Endometrial microvascular endothelial cells (primary cell): ENCODE data around the gene PRKCA. TPM values are rescaled to one million over a fixed set of nuclear protein-coding genes. Genes with fewer than 3 reads are reported as not detected.

Source experiments
- in situ Hi-C: cut with HindIII; loops from 2 replicates; pipeline ENCODE4 v1.10.0; 2017; ENCODE audit warnings: low sequenced_read_pairs, low pct_unique_long_range_greater_than_20kb; ENCODE audit errors: inconsistent ontology term
- total RNA-seq: library from RNA; depleted of rRNA; stranded (reverse); fragments of >200 nt; gene quantifications from one replicate; pipeline ENCODE4 v1.2.3, GENCODE V29; 2015; ENCODE audit errors: inconsistent ontology term

PRKCA gene
- total RNA-seq, 1 donor from 2014 or later = 21.7 TPM

DNA sequence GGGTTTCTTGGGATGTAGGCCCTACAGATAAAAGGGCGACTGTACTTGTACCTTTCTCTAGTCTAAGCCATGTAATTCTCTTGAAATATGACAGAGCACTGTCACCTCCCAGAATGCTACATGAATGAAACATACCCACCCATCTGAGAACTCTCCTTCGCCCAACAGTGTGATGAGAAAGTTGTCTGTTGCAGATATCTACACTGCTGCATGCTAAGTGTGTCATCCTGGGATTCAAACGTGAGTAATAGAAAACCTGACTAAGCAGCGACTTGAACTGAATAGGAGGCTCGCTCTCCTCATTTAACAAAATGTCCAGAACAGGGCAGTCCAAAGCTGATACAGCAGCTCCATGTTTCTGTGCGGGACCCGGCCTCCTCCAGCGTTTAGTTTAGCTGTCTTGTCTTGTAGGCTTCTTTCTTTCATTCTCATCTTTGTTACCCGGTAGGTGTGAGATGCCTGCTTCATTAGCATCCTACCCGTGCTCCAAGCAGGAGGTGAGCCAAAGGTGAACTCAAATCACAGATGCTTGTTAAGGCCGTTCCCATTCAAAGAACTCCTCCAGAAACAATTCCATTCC is 211.9 kb downstream of the PRKCA start:
- in situ Hi-C loops = no loop called here

DNA sequence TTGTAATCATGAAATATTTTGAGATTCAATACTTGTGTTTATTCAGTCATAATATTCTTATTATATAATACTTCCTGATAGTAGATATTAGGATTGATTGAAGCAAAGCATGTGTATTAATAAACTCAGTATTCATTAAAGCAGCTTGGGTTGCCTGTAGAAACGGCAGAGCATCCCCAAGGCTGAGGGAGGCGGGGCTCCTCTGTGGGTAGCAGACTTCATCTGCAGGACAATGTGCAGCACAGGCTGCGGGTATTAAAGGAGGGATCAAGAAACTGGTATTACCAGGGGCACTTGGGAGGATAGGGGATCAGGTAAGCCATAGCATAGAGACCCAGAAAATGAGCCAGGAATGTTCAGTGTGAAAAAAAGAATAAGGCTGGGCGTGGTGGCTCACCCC is 213.6 kb downstream of the PRKCA start:
- in situ Hi-C loops = no loop called here

DNA sequence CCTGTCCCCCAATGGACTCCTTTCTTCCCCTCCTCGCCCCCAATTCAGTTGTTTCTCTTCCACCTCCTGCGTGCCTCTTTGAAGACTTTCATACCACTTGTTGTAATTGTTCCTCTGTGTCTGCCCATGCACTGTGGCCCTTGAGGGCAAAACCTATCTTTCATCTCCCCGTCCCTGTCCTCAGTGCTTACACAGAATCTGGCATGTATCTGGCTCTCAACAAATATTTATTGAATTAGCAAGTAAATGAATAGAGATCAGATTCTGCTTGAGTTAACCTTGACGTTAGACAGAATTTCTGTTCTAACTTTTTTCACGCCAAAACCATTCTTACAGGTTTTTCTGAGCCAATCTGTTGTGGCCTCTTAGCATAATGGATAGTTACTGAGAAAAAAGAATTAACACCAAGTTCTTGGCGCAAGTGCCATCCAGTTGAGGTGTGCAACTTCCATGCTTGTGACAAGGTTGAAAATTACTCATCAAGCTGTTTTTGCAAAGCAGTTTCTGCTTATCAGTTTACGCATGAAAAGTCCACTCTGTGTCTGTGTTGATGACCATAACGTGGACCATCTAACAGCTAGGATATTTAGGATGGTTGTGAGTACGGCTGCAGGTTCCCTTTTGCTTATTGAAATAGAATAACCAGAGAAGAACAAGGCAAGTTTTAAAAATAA is 215.1 kb downstream of the PRKCA start:
- in situ Hi-C loops = no loop called here

DNA sequence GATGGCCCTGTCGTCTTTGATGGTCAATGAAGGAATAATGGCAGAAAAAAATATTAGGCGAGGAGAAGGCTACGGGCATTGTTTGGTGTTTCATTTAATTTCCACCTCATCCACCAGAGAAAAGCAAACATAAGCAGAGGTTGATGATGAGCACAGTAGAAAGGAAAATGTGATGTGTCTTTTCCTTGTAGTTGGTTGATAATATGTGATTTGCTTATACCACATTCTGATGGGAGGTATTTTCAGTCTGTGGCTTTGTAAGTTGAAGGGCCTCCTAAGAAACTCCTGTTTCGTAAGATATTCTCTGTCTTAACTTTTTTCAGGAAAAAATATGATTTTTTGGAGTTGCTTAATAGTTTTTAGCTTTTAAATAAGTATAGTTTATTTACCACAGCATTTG is 215.7 kb downstream of the PRKCA start:
- in situ Hi-C loops = no loop called here

DNA sequence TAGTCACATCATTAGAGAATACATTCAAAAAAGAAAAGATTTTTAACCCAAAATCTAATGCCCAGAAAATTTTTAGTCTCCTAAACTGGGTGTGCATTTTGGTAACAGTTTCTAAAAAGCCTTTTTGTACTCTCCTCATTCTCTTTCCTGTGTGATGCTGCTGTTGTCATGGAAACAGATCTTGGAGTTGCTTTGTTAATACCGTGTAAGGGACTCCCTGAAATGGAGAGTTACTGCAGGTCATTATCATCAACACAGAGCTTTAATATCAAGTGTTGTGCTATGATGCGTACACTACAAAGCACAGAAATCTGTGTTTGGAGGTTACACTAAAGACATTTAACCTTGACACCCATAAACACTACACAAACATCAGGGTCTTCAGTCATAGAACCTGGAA is 216.3 kb downstream of the PRKCA start:
- in situ Hi-C loops = no loop called here

DNA sequence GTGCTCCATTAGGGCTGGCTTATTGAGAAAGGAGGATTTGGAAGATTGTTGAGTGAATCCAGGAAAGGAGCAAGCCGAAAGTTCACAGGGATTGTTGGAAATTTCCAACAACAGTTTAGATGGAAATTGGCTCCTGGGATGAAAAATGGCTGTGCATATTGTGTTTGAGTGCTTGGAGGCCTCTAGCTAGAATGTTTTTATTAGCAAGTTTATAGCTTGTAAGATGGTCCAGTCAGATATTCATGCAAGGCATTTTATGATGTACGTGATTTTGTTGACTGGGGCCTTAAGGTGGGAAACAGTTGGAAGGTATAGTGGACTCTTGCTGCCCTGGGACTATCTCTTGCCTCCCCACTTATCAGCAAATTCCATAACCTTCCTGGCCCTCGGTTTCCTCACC is 216.7 kb downstream of the PRKCA start:
- in situ Hi-C loops = no loop called here

DNA sequence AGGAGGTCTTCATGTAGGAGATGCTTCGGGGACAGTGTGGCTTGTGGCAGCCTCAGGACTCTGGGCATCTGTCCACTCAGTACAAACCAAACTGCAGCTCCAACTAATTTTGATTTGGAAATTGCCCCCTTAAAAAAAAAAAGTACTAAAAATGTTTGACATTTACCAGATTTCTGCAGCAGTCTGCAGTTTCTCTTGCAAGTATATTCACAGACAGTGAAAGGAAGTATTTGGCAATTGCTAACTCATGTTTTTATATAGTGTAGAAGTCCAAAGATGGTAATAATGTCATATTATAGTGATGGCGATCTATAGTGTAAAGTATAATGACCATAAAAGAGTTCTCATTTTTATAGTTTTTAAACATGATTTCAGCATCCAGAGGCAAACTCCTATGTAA is 218.6 kb downstream of the PRKCA start:
- in situ Hi-C loops = no loop called here

DNA sequence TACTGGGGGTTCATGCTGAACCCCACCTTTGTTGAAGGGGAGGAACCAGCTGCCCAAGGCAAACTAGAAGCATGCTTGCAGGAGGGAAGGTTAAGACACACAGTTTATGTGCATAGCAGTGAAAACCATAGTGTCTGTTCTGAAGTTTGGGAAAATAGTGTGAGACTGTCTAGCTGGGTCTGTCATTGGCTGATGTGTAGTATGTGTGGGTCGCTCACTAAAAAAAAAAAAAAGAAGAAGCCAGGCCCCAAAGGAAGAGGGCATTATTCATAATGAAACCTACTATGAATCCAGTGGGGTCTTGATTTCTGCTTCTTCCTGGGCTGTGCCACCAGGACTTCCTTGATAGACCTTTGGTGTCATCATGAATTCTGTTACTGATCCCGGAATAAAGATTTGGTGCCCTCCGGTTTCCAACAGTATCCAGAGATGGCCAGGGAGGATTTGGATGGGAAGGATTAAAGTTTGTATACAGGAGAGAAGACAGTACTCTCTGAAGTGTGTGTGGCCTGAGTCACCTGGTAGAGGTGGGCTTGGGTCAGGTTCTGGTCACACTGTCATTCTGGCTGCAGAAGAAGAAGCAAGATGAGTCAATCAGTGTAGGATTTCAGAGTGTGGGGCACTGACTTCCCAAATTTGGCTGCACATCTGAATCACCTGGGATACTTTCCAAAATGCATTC is 220.3 kb downstream of the PRKCA start:
- in situ Hi-C loops = no loop called here

DNA sequence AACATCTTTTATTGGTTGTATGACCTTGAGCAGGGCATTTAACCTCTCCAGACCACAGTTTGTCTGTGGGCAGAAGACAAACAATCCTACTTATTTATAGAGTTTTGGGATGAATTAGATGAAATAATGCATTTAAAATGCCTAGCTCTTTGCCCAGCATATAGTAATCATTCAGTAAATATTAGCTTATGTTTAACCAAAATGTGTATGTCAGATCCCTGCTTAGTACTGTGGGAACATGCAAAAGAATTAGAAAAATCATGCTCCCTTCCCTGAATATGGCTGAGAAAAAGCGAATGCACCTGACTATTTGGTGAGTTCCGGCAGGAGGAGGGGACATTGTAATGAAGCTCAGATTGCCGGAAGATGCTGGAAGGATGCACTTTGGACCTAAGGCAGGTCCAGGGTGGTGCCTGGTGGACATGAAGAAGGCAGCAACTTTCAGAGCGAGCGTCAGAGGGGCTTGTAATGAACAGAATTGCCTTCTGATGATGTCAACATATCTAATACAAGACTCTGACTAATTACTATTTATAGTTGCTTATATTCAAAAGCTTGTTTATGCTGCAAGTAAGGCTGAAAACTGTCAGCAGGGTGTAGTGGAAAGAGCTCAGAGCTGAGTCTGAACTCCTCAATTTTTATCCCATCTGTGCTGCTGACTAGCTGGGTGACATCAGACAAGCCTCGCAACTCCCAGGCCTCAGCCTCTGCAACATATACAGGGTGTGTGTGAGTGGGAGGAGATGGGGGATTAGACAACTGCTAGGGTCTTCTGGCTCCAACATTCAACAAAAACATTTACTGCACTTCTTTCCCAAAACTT is 221.2 kb downstream of the PRKCA start:
- in situ Hi-C loops = no loop called here

DNA sequence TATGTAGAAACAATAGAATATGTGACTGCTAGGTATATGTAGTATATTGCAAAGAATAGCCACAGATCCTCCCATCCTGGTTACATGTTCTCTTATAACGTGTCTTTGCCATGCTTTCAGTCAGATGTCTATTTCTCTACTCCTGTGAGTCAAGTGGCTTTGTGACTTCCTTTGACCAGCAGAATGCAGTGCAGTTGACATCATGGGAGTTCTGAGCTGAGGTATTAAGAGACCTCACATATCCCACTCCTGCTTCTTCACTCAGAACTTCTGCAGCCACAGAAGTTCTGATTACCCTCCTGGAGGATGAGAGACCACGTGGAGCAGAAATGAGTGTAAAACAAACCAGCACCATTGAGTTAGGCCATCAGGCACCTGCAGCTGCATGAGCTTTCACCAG is 222.5 kb downstream of the PRKCA start:
- in situ Hi-C loops = no loop called here

DNA sequence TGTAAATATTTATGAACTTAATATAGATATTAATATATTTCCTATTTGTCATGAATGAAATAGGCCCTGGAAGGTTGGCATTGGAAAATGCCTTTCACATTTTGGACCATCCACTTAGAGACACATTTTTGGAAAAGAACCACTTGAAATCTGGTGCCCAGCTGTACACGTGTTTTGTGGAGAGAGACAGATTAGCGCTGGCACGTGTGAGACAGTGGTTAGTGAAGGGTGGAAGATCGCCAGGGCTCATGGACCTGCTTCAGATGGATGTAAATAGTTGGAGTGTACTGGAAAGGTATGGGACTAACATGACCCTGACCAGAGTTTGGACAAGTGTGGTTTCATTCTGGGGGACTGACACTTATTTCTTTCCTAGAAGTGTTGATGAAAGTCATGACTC is 222.9 kb downstream of the PRKCA start:
- in situ Hi-C loops = no loop called here

DNA sequence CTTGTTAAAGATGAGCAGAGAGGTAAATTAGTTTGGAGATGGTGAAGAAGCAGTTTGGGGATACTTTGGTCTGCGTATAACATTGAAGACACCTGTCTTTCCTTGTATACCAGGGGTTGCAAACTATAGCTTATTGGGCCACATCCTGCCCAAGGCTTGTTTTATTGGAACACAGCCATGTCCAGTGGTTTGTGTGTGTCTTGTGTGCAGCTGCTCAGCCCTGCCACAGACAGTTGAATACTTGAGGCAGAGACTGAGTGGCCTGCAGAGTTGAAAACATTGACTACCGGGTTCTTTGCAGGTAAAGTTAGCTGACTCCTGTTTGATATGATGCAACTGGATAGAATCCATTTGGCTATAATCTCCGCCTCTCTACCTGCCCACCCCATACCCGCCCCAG is 224.4 kb downstream of the PRKCA start:
- in situ Hi-C loops = no loop called here

DNA sequence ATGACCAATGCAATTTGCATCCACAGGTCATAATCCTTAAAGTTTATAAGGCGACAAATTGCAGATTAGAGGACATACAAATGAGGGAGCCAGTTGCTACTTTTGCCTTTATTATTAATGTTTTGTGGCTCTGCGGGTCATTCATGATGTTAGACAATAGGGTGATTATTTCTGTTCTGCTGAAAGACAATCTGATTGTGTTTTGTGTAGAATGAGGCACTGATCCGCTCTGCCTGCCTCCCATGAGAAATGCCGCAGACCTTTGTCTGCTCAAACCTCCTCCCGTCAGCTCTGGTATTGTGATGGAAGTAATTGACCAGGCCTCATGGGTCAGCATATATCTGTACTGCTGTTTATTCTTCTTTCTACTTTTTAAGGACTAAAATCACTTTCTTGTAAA is 224.9 kb downstream of the PRKCA start:
- in situ Hi-C loops = no loop called here

DNA sequence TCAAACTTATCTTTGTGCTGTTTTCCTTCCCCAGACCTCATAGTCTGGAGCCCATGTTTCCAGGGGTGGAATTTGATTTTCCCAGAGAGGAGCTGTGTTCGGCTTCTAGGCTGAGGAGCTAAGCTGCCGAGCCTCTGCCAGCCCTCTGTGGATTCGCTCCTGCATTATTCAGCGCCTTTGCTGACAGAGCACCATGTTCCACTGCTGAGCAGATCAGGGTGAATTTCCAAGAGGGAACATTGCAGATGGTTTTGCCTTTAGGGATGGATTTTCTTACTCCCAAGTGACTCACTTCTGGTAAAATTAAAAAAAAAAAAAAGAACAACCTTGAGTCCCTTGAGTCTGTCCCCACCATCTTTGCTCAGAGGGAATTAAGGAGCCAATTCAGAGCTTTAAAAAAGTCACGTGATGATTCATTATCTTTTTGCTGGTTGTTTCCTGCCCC is 229.5 kb downstream of the PRKCA start:
- in situ Hi-C loops = no loop called here

DNA sequence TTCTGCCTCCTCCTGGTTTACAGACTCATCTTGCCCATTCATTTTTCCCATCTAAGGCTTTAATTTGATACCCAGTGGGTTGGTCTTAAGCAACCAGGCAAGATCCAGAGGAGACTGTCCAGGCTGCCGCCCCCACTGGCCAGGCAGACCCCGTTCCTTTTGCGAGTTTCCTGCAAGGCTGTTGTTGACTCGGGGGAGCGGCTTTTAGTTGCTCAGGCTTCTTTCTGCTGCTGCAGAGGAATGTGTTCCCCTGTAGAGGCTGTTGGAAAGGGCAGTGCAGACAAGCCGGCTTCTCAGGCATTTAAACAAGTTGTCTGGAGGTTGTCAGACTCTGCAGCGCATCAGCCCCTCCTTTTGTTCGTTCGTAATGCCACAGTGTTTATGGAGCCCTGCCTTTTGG is 231.2 kb downstream of the PRKCA start:
- in situ Hi-C loops = no loop called here

DNA sequence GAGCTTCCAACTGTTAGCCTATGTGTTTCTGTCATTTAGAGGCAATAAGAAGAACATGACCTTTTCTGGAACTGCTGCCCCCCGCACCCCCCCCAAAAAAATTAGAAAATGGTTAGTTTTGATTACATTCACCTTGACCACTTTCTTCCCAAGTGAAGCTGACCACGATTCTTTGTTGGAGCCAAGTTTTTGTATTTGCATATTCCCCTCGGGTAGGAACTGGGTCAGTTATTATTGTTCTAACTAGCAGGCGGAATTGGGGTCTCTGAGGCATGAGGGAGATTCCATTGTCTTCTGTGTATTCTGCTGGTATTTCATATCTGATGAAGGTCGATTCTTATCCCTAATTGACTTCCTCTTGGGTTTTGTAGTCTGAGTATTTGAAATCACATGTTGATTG is 231.6 kb downstream of the PRKCA start:
- in situ Hi-C loops = no loop called here

DNA sequence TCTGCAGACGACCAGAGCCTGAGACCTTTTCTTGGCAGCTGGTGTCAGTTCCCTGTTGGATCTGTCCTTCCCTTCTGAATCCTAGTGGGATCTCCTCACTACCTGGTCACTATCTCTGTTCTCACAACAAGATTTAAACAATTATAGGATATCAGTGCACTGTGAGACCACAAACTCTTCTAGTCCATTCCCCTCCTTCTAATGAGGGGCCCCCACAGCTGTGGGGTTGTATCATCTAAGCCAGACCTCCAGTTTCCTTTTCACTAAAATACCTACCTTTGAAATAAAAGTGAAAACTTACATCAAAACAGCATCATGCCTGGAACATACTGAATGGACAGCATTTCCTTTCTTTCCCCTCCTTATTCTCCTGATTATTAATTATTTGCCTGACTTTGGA is 233.2 kb downstream of the PRKCA start:
- in situ Hi-C loops = no loop called here

DNA sequence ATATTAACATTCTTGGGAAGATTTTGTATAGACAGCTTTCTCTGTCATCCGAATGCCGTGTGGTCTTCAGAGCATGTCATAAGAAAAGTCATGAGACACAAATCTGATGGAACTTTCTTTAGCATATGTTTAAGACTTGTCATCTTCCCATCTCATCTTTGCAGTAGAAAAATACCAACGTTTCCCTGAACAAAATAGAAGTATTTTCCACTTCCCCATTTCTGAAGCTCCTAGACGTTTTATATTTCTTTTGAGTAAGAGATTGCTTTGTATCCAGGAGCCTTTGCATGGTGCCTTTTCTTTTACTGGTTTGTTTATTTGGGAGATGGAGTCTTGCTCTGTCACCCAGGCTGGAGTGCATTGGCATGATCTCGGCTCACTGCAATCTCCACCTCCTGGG is 235.1 kb downstream of the PRKCA start:
- in situ Hi-C loops = no loop called here

DNA sequence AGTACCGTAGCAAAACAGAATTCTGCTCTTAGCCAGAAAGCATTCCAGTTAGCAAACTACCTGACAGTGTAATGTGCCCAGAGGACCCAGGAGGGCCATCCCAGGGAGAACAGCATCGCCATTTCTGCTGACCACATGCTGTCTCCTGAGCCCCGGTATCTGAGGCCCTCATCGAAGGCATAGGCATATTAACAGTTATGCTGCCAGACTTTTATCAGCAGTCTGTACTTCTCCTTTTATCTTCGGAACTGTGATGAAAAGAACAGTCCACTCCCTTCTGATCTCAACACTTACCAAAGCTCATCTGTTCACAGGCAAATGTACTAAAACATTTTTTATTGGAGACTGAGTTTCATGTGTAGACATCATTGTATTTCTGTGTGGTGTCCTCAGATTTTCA is 236.4 kb downstream of the PRKCA start:
- in situ Hi-C loops = no loop called here
